HCT116 (cell line): ENCODE results near the gene TUBB8. TPM values are rescaled to one million over a fixed set of nuclear protein-coding genes. Genes with fewer than 3 reads are reported as not detected.

Experiments used
- ATAC-seq: fragments of 200-7000 bp; cut with Tn5 transposase; 2 replicates; pipeline ENCODE4 v1.9.1; 2020; ENCODE audit warnings: mild to moderate bottlenecking, moderate library complexity
- BruUV-seq: library from RNA; stranded (reverse); fragments of 400-500 nt; replicated peaks from 2 replicates; lab custom pipeline; 2021; lab: Mats Ljungman, UMichigan
- CTCF ChIA-PET: fragments of 300-600 bp; sonication (Branson Sonifier 250); formaldehyde crosslinking; loops from one replicate; lab custom pipeline; 2021; ENCODE audit warnings: antibody characterized with exemption; lab: Charles Lee
- POLR2A ChIA-PET: fragments of 300-600, 350-600 bp; sonication (Branson Sonifier 250); formaldehyde crosslinking; loops from one replicate; lab custom pipeline; 2021; ENCODE audit warnings: antibody characterized with exemption; lab: Charles Lee
- RAD21 ChIA-PET, 2 experiments: fragments of 300-600 bp; sonication (Branson Sonifier 250); formaldehyde crosslinking; loops; one replicate each; lab custom pipeline; 2023; ENCODE audit warnings: low total read pairs in 2 of 2; ENCODE audit not compliant: uncharacterized antibody in 2 of 2, unreplicated experiment in 2 of 2, low non-redundant PET in 1 of 2; lab: Charles Lee
- DNase-seq: peaks from one replicate; pipeline ENCODE4 v3.0.0-alpha.2; 2010; ENCODE audit warnings: low read depth, low spot score
- H2AFZ ChIP-seq: fragments of 200-600 bp; shearing (Covaris generic), sonication (generic); 2 replicates; pipeline ENCODE4 v1.6.1; 2017; ENCODE audit warnings: low read depth, mixed run types, mixed read lengths, antibody characterized with exemption, low read length; ENCODE audit not compliant: poor library complexity, severe bottlenecking
- H3K27ac ChIP-seq: 2 replicates; pipeline ENCODE4 v1.5.1; 2012; ENCODE audit warnings: low read depth, low read length
- H3K27me3 ChIP-seq: fragments of 200-600 bp; sonication (generic); 2 replicates; pipeline ENCODE4 v1.6.1; 2016; ENCODE audit warnings: mixed run types, low read length, mixed read lengths; ENCODE audit not compliant: insufficient read depth
- H3K36me3 ChIP-seq, 2 experiments: fragments of 200-500 bp in 1 of 2; fragments of 200-600 bp in 1 of 2; sonication (Bioruptor generic) in 1 of 2; sonication (generic) in 1 of 2; 2 replicates each; pipeline versions ENCODE4 v1.5.1 to v1.6.1; 2014 to 2016; ENCODE audit warnings: low read length in 2 of 2, inconsistent platforms in 1 of 2, mixed read lengths in 1 of 2, mixed run types in 1 of 2; ENCODE audit not compliant: insufficient read depth in 2 of 2, control insufficient read depth in 1 of 2
- H3K4me1 ChIP-seq, 2 experiments: fragments of 200-600 bp in 1 of 2; sonication (generic) in 1 of 2; 2 replicates each; pipeline versions ENCODE4 v1.5.1 to v1.6.1; 2012 to 2017; ENCODE audit warnings: low read length in 2 of 2, inconsistent platforms in 1 of 2, mild to moderate bottlenecking in 1 of 2, mixed read lengths in 1 of 2, mixed run types in 1 of 2, moderate library complexity in 1 of 2; ENCODE audit not compliant: insufficient read depth in 2 of 2, control insufficient read depth in 1 of 2
- H3K4me2 ChIP-seq: fragments of 200-600 bp; sonication (generic); 2 replicates; pipeline ENCODE4 v1.6.1; 2017; ENCODE audit warnings: mixed run types, low read length, mixed read lengths
- H3K4me3 ChIP-seq, 2 experiments: fragments of 200-600 bp in 1 of 2; sonication (generic) in 1 of 2; replicated peaks in 1 of 2; 2 replicates each; pipeline ENCODE4 v1.5.1; 2011 to 2016; ENCODE audit warnings: low read length in 2 of 2, control low read depth in 1 of 2, low read depth in 1 of 2, mild to moderate bottlenecking in 1 of 2, mixed read lengths in 1 of 2, mixed run types in 1 of 2
- H3K79me2 ChIP-seq: fragments of 200-600 bp; sonication (generic); 2 replicates; pipeline ENCODE4 v1.6.1; 2017; ENCODE audit warnings: mild to moderate bottlenecking, mixed run types, low read length, moderate library complexity, mixed read lengths; ENCODE audit not compliant: insufficient read depth
- H3K9ac ChIP-seq: fragments of 200-600 bp; sonication (generic); 2 replicates; pipeline ENCODE4 v1.6.1; 2016; ENCODE audit warnings: low read length, mixed read lengths
- H3K9me2 ChIP-seq: fragments of 200-600 bp; sonication (generic), shearing (Covaris generic); 2 replicates; pipeline ENCODE4 v1.6.1; 2017; ENCODE audit warnings: mixed run types, mild to moderate bottlenecking, moderate library complexity; ENCODE audit not compliant: insufficient read depth
- H3K9me3 ChIP-seq, 2 experiments: fragments of 200-500 bp in 1 of 2; fragments of 200-600 bp in 1 of 2; sonication (Bioruptor generic) in 1 of 2; sonication (generic) in 1 of 2; 2 replicates each; pipeline ENCODE4 v1.6.1; 2014 to 2017; ENCODE audit warnings: low read length in 2 of 2, mixed read lengths in 2 of 2, inconsistent platforms in 1 of 2, low read depth in 1 of 2, mild to moderate bottlenecking in 1 of 2, mixed run types in 1 of 2, moderate library complexity in 1 of 2; ENCODE audit not compliant: control insufficient read depth in 1 of 2, insufficient read depth in 1 of 2
- H4K20me1 ChIP-seq: fragments of 200-600 bp; sonication (generic), shearing (Covaris generic); 2 replicates; pipeline ENCODE4 v1.6.1; 2017; ENCODE audit warnings: mixed run types, mild to moderate bottlenecking, moderate library complexity; ENCODE audit not compliant: insufficient read depth
- CBX3 ChIP-seq: IDR thresholded peaks from 2 replicates; pipeline ENCODE4 v1.6.1; 2012; ENCODE audit warnings: low read depth
- CEBPB ChIP-seq: IDR thresholded peaks from 2 replicates; pipeline ENCODE4 v1.6.1; 2012; ENCODE audit warnings: low read depth
- EGR1 ChIP-seq: IDR thresholded peaks from 2 replicates; pipeline ENCODE4 v1.6.1; 2012; ENCODE audit warnings: low read depth
- EZH2 ChIP-seq: fragments of 200-600 bp; sonication (generic); IDR thresholded peaks from 2 replicates; pipeline ENCODE4 v1.6.1; 2017; ENCODE audit warnings: antibody characterized with exemption, mixed run types
- EZH2phosphoT487 ChIP-seq: fragments of 200-600 bp; IDR thresholded peaks from 2 replicates; pipeline ENCODE4 v1.6.1; 2018; ENCODE audit warnings: antibody characterized with exemption, borderline replicate concordance
- FOSL1 ChIP-seq: IDR thresholded peaks from 2 replicates; pipeline ENCODE4 v1.6.1; 2012; ENCODE audit warnings: low read depth
- MAX ChIP-seq: IDR thresholded peaks from 2 replicates; pipeline ENCODE4 v1.6.1; 2012
- POLR2A ChIP-seq: IDR thresholded peaks from 2 replicates; pipeline ENCODE4 v1.7.0; 2011; ENCODE audit warnings: borderline replicate concordance; ENCODE audit not compliant: insufficient read depth, insufficient read length; ENCODE audit errors: extremely low read depth
- RAD21 ChIP-seq: IDR thresholded peaks from 2 replicates; pipeline ENCODE4 v1.6.1; 2012; ENCODE audit warnings: low read depth, mild to moderate bottlenecking
- REST ChIP-seq: IDR thresholded peaks from 2 replicates; pipeline ENCODE4 v1.6.1; 2012; ENCODE audit warnings: low read depth
- SIN3A ChIP-seq: IDR thresholded peaks from 2 replicates; pipeline ENCODE4 v1.6.1; 2012; ENCODE audit warnings: low read depth
- SP1 ChIP-seq: IDR thresholded peaks from 2 replicates; pipeline ENCODE4 v1.6.1; 2012; ENCODE audit warnings: low read depth
- SRF ChIP-seq: IDR thresholded peaks from 2 replicates; pipeline ENCODE4 v1.6.1; 2012; ENCODE audit warnings: low read depth
- TCF7L2 ChIP-seq: IDR thresholded peaks from 2 replicates; pipeline ENCODE4 v1.7.0; 2011; ENCODE audit warnings: borderline replicate concordance, inconsistent platforms; ENCODE audit not compliant: insufficient read depth, insufficient read length; ENCODE audit errors: extremely low read depth
- YY1 ChIP-seq: IDR thresholded peaks from 2 replicates; pipeline ENCODE4 v1.6.1; 2011; ENCODE audit warnings: low read length, low read depth, moderate library complexity, mild to moderate bottlenecking; ENCODE audit not compliant: insufficient replicate concordance; ENCODE audit errors: extremely low read depth
- ZFX ChIP-seq: fragments of 450-650 bp; IDR thresholded peaks from 2 replicates; pipeline ENCODE4 v1.6.1; 2017
- ZNF274 ChIP-seq: fragments of 200-500 bp; sonication (Bioruptor generic); IDR thresholded peaks from 2 replicates; pipeline ENCODE4 v1.6.1; 2014; ENCODE audit warnings: mild to moderate bottlenecking, low read depth, low read length, inconsistent platforms
- intact Hi-C: fragments of 100-400 bp; cut with micrococcal nuclease; formaldehyde crosslinking; loops from 2 replicates; pipeline ENCODE4 v1.10.0; 2022
- total RNA-seq: library from RNA; stranded (reverse); gene quantifications from one replicate; pipeline ENCODE4 v1.2.1, GENCODE V29; 2021; ENCODE audit not compliant: unreplicated experiment

The TUBB8 gene
- total RNA-seq, 1 experiment from 2014 or later, result 0.39 TPM

GRCh38 chr10:79532-80215 lies 30.6 kb upstream of the TUBB8 start:
- H3K4me1 ChIP-seq, result peaks cover 0 to 8% of the 10 kb centered on the region in 2 experiments; a peak in 1 of 4 replicates
- no peak for DNase-seq
- ATAC-seq, result no peak
- CTCF ChIA-PET, result no interaction called here
- H3K79me2 ChIP-seq, result no peaks in the 10 kb centered on the region
- H3K4me3 ChIP-seq, result no peak overlapping the region
- H3K27me3 ChIP-seq, result no peaks in the 10 kb centered on the region
- H3K36me3 ChIP-seq, result no peaks in the 10 kb centered on the region
- BruUV-seq, result no TSS peak
- POLR2A ChIA-PET, result no interaction called here
- intact Hi-C loops, result no loop called here
- H3K9ac ChIP-seq, result no peak overlapping the region
- no peak overlapping the region for H2AFZ ChIP-seq
- no peaks in the 10 kb centered on the region for H3K9me2 ChIP-seq
- no peaks in the 10 kb centered on the region for H4K20me1 ChIP-seq
- RAD21 ChIA-PET, result no interaction called here
- no peak overlapping the region for H3K27ac ChIP-seq
- H3K4me2 ChIP-seq, result no peak overlapping the region
- no peak for TF ChIP-seq ZNF274
- TF ChIP-seq YY1, result no peak
- TF ChIP-seq MAX, result no peak
- no peak for TF ChIP-seq RAD21
- no peak for TF ChIP-seq ZFX
- TF ChIP-seq TCF7L2, result no peak
- no peak for TF ChIP-seq SP1
- no peak for TF ChIP-seq CEBPB
- TF ChIP-seq EZH2phosphoT487, result no peak
- no peak for TF ChIP-seq POLR2A
- TF ChIP-seq EGR1, result no peak
- no peak for TF ChIP-seq EZH2
- TF ChIP-seq REST, result no peak
- TF ChIP-seq SRF, result no peak
- no peak for TF ChIP-seq SIN3A
- no peak for TF ChIP-seq CBX3
- TF ChIP-seq FOSL1, result no peak
- H3K9me3 ChIP-seq, result no peaks in the 10 kb centered on the region
